HepG2 (cell line): ENCODE results near the gene COX10. TPM values are rescaled to one million over a fixed set of nuclear protein-coding genes. Genes with fewer than 3 reads are reported as not detected.

Experiments
- ARID4A ChIP-seq: sonication (generic); formaldehyde crosslinking; IDR thresholded peaks from 2 replicates; pipeline ENCODE4 v1.5.0; 2020; ENCODE audit warnings: mild to moderate bottlenecking, missing genetic modification reagents, borderline replicate concordance
- CHCHD3 ChIP-seq: sonication (generic); formaldehyde crosslinking; IDR thresholded peaks from 2 replicates; pipeline ENCODE4 v1.8.0; 2022; ENCODE audit warnings: mild to moderate bottlenecking, missing genetic modification reagents, moderate library complexity
- CREB3 ChIP-seq: sonication (generic); formaldehyde crosslinking; IDR thresholded peaks from 2 replicates; pipeline ENCODE4 v1.5.0; 2020; ENCODE audit warnings: missing genetic modification reagents
- FOXO1 ChIP-seq: sonication (generic); formaldehyde crosslinking; IDR thresholded peaks from 2 replicates; pipeline ENCODE4 v1.4.0; 2020; ENCODE audit warnings: missing genetic modification reagents
- HDAC6 ChIP-seq: fragments of 200-600 bp; sonication (generic); IDR thresholded peaks from 2 replicates; pipeline ENCODE4 v1.7.0; 2017; ENCODE audit warnings: mild to moderate bottlenecking, antibody characterized with exemption, low read length, low read depth
- HMG20A ChIP-seq: IDR thresholded peaks from 2 replicates; pipeline ENCODE4 v1.6.1; 2016; ENCODE audit warnings: borderline replicate concordance
- MIER3 ChIP-seq: IDR thresholded peaks from 2 replicates; pipeline ENCODE4 v1.6.1; 2016; ENCODE audit warnings: missing compliant biosample characterization, borderline replicate concordance
- MIXL1 ChIP-seq: IDR thresholded peaks from 2 replicates; pipeline ENCODE4 v1.6.1; 2016
- RBM22 ChIP-seq: fragments of 200-400 bp; formaldehyde crosslinking; optimal IDR thresholded peaks from 2 replicates; pipeline ENCODE3; 2017; ENCODE audit warnings: mild to moderate bottlenecking, low read length, moderate library complexity
- SMC3 ChIP-seq: IDR thresholded peaks from 2 replicates; pipeline ENCODE4 v1.6.1; 2011; ENCODE audit warnings: low read length, improper control_type of control experiment
- SRSF9 ChIP-seq: fragments of 200-400 bp; formaldehyde crosslinking; IDR thresholded peaks from 2 replicates; pipeline ENCODE4 v1.6.1; 2018; ENCODE audit warnings: borderline replicate concordance, mild to moderate bottlenecking, low read depth, low read length; ENCODE audit not compliant: insufficient read depth, poor library complexity, severe bottlenecking
- ZBTB7A ChIP-seq: sonication (generic); formaldehyde crosslinking; IDR thresholded peaks from 2 replicates; pipeline ENCODE4 v1.8.0; 2022; ENCODE audit warnings: mild to moderate bottlenecking, missing genetic modification reagents
- ZC3H13 ChIP-seq: sonication (generic); formaldehyde crosslinking; IDR thresholded peaks from 2 replicates; pipeline ENCODE4 v1.8.1; 2023; ENCODE audit warnings: mild to moderate bottlenecking, missing genetic modification reagents, moderate library complexity
- ZFP41 ChIP-seq: sonication (generic); formaldehyde crosslinking; IDR thresholded peaks from 2 replicates; pipeline ENCODE4 v1.4.0; 2020; ENCODE audit warnings: mild to moderate bottlenecking, missing genetic modification reagents, borderline replicate concordance
- ZNF24 ChIP-seq: fragments of 450-650 bp; IDR thresholded peaks from 2 replicates; pipeline ENCODE4 v1.6.1; 2017; ENCODE audit warnings: antibody characterized with exemption, mild to moderate bottlenecking
- ZNF646 ChIP-seq: sonication (generic); formaldehyde crosslinking; IDR thresholded peaks from 2 replicates; pipeline ENCODE4 v1.9.0; 2021; ENCODE audit warnings: mild to moderate bottlenecking, missing genetic modification reagents
- ZNF652 ChIP-seq: IDR thresholded peaks from 2 replicates; pipeline ENCODE4 v1.6.1; 2016; ENCODE audit warnings: low read depth, borderline replicate concordance
- ZNF713 ChIP-seq: sonication (generic); formaldehyde crosslinking; IDR thresholded peaks from 2 replicates; pipeline ENCODE4 v1.4.0; 2020; ENCODE audit warnings: mild to moderate bottlenecking, missing genetic modification reagents
- ZSCAN30 ChIP-seq: sonication (generic); formaldehyde crosslinking; IDR thresholded peaks from 2 replicates; pipeline ENCODE4 v1.5.0; 2020; ENCODE audit warnings: mild to moderate bottlenecking, missing genetic modification reagents
- polyA plus RNA-seq, 8 experiments: library from polyadenylated mRNA; depleted of rRNA in 3 of 8; stranded (reverse) in 7 of 8; unstranded in 1 of 8; fragments of >200 nt; fragmentation: Illumina TruSeq in 4 of 8; extraction: Trizol in 4 of 8; gene quantifications; 2 replicates each; pipeline versions ENCODE4 v1.2.1 to v1.2.3, GENCODE V29; 2011 to 2016; ENCODE audit warnings: low read depth in 4 of 8, missing spikeins in 1 of 8, mixed read lengths in 1 of 8; ENCODE audit not compliant: insufficient read depth in 1 of 8
- total RNA-seq, 5 experiments: library from RNA; depleted of rRNA; stranded (reverse); fragments of >200 nt; fragmentation: Illumina TruSeq; extraction: Trizol; gene quantifications; 2 replicates each; pipeline ENCODE4 v1.2.3, GENCODE V29; 2016; ENCODE audit warnings: low read depth in 1 of 5

COX10 gene
- total and polyA plus RNA-seq, 2 of the 13 experiments (the other 11 are each of a cell fraction or from before 2014, with no cell fraction given): 13.9 to 20.1 TPM

GRCh38 chr17:14052886-14053615, 16.3 kb upstream of the COX10 start (continued):
- TF ChIP-seq HMG20A (peak; percentile 50; the same call in 1 of the 2 replicates), ZNF646 (CRISPR knock-in tag) (peak; percentile 67; the same call in 1 of the 2 replicates), SRSF9 (no peak), ZNF713 (CRISPR knock-in tag) (no peak), CHCHD3 (CRISPR knock-in tag) (no peak), SMC3 (peak; percentile 9; the same call in 1 of the 2 replicates), ARID4A (CRISPR knock-in tag) (peak; percentile 12; the same call in 1 of the 2 replicates), ZSCAN30 (CRISPR knock-in tag) (no peak), ZBTB7A (CRISPR knock-in tag) (no peak), HDAC6 (no peak), MIXL1 (CRISPR knock-in tag) (no peak; the same call in 1 of the 2 replicates), CREB3 (CRISPR knock-in tag) (no peak), MIER3 (CRISPR knock-in tag) (no peak), ZNF652 (no peak), FOXO1 (peak; percentile 54; the same call in 1 of the 2 replicates), ZFP41 (CRISPR knock-in tag) (no peak), ZNF24 (no peak), ZC3H13 (CRISPR knock-in tag) (no peak), RBM22 (no peak)
